ENCODE measurements around the gene UBE2H.
A peak's percentile ranks its signal among the peaks of the same experiment; 100 is the strongest.
"Not testable (repeated sequence)": the region's sequence is repeated elsewhere in the genome, so short reads cannot be mapped to it uniquely, and the experiment has no call there.

The UBE2H gene

GRCh38 chr7:129908181-129908580 is 44.6 kb downstream of the UBE2H start:
- peak; percentile 37 for DNase-seq (ENCODE audit: low read depth)

DNA sequence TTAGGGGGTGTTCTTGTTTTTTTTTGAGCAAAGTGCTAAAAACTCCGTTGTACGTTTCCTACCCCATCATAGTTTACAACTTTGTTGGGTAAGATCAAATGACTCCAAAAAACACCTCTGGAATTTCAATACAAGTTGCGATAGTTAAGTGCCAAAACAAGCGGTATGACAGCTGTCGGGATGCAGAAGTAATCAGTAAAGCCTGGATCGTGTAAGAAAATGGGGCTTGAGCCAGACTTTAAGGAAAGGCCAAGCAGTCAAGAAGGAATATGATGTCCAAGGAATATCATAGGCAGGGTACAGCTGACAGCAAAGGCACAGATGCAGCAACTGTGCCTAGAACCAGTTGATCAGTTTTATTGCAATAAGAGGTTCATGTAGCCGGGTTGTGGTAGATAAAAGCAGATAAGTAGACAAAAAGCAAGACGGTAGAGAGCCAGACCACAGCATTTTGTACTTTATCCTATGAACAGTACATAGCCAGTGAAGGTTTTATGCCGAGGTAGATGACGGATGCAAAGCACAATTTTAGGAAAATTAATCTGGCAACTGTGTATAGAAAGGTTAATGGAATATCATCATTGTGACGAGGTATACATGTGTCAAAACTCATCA is 45.5 kb downstream of the UBE2H start:
- DNase-seq (ENCODE audit: low read depth), result no peak

- no peak for DNase-seq (ENCODE audit: low read depth)
Observed at GRCh38 chr7:129906700-129907099, 46.1 kb downstream of the UBE2H start.

DNA sequence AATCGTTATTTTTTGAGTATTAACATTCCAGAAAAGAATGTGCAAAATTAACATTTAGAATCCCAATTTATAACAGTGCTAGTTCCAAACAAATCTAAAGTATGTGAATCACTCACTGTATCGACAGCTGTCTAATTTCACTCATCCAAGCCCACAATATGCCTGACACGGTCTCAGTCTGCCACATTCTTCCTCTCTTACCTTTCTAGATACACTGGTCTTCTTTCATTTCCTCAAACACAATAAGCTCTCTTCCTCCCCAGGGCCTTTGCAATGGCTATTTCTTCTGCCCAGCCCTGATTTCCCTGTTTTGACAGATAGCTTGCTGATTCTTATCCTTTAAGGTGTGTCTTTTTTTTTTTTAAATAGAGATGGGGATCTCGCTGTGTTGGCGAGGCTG is 48.8 kb downstream of the UBE2H start:
- DNase-seq (ENCODE audit: low read depth), result no peak

GRCh38 chr7:129902788-129903422 is 49.9 kb downstream of the UBE2H start:
- DNase-seq (ENCODE audit: low read depth), result no peak

DNA sequence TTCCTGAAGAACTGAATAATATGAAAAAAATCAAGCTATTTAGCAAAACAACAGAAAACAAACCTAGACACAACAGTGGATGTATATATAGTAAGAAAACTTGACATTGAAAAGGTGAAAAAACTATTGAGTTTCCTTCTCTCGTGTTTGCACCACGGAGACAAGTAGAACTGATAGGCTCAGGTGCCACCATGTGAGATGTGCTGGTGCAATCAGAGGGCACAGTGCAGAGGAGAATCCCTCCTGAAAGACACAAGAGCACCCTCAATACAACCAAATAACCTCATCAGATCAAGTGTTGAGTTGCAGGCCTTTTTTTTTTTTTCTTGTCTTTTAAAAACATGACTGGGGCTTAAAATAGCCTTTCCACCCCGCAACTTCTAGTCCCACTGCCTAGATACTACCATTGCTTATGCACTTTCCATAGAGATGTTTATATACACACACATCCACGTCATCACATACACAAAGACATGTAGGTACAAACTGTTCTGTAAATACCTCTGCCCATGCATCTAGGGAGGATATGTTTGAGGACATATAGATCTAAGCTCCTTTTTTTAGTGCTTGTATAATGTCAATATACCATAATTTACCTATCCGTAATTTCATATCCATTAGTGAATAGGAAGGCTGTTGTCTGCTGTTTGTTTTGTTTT is 54.1 kb downstream of the UBE2H start:
- DNase-seq (ENCODE audit: low read depth), result no peak

- no peak for DNase-seq (ENCODE audit: low read depth)
Observed at GRCh38 chr7:129898007-129898406, 54.8 kb downstream of the UBE2H start.

DNA sequence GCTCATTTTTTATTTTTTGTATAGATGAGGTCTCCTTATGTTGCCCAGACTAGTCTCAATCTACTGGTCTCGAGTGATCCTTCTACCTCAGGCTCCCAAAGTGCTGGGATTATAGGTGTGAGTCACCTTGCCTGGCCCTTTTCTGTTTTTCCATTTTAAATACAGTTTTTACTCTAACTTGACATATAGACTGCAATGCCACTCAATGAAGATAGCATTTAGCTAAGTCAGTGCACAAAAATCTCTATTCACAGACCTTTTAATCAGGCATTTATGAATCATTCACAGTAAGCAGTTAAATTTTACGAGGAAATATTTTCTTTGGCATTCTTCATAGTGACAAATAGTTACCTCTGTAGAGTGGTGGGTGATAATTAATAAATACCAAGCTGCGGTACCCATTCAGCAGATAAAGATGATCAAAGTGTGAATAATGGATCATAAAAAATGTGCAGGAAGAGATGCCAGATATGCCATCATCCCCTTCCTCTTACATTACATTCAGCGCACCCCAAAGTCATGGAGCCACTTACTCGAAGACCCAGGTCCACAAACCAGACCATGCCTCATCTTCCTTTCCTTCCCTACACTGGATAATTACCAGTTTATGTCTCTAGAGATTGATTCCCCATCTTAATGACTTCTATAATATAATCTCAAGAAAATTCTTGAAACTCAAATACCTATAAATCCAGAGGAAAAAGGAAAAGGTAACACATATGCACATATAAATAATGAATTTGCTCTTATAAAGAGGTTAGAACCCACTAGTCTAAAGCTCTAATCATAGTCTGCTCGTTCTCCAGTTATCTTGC is 56.0 kb downstream of the UBE2H start:
- DNase-seq (ENCODE audit: low read depth), result no peak

DNA sequence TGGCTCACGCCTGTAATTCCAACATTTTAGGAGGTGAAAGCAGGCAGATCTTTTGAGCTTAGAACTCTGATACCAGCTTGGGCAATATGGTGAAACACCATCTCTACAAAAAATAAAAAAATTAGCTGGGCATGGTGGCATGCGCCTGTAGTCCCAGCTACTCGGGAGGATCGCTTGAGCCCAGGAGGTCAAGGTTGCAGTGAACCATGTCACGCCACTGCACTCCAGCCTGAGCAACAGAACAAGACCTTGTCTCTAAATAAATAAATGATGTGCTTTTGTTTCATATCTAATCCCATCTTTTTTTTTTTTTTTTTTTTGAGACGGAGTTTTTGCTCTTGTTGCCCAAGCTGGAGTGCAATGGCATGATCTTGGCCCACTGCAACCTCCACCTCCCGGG is 58.6 kb downstream of the UBE2H start:
- not testable (repeated sequence) for DNase-seq (ENCODE audit: low read depth)

GRCh38 chr7:129890090-129890489 is 62.7 kb downstream of the UBE2H start:
- no peak for DNase-seq (ENCODE audit: low read depth)

DNA sequence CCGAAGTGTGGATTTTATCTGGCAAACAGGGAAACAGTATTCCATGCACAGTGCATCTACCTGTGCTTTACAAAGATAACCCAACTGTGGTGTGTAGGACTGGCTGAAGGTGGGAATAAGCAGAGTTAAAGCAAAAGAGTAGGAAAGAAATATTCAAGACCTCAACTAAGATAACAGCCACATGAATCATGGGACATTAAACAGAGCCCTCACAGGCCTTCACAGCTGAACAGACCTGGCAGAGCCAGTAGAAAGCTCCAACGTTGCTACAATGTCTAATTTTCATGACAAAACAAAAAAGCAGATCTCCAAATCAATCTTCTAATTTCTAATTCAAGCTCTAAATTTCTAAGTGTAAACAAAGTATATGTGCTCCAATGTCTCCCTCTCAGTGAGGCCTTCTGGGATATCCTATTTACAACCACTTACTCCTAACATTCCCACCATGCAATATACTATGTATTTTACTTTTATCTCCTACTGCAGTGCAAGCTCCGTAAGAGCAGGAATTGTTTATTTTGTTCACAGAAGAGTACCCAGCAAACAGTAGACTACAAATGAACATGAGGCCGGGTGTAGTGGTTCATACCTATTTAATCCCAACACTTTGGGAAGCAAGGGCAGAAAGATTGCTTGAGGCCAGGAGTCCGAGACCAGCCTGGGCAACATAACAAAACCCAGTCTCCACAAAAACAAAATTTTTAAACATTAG is 63.5 kb downstream of the UBE2H start:
- no peak for DNase-seq (ENCODE audit: low read depth)

- no peak for DNase-seq (ENCODE audit: low read depth)
Observed at GRCh38 chr7:129887865-129888264, 64.9 kb downstream of the UBE2H start.

GRCh38 chr7:129886818-129887186 is 66.0 kb downstream of the UBE2H start:
- DNase-seq (ENCODE audit: low read depth), result no peak

GRCh38 chr7:129886167-129886817 is 66.5 kb downstream of the UBE2H start:
- no peak for DNase-seq (ENCODE audit: low read depth)

DNA sequence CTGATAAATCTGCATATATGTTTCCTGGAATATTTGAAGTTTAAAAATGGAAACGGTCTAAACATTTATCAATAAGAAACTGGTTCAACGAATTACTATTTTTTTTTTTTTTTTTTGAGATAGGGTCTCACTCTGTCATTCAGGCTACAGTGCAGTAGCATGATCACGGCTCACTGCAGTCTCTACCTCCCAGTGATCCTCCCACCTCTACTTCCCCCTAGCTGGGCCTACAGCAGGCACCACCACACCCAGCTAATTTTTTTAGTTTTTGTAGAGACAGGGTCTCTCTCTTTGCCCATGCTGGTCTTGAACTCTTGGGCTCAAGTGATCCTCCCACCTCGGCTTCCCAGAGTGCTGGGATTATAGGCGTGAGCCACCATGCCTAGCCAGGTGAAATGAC is 68.3 kb downstream of the UBE2H start:
- DNase-seq (ENCODE audit: low read depth), result no peak

- no peak for DNase-seq (ENCODE audit: low read depth)
Observed at GRCh38 chr7:129883151-129883550, 69.6 kb downstream of the UBE2H start.

DNA sequence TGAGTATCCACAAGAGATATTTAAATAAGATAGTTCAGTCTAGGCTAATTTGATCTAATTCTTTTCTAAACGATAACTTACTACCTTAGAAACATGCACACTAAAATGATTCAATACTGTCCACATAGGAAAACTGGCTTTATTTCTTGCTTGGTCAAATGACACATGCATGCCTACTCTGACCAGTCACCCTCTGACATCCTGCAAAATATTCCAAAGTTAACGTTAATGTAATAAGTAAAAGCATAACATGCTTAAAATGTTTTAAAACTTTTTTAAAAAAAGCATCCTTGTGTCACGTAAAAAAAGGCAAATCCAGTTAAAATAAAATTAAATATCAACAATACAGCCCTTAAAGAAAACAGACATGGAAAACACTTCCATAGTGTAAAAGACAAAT is 70.2 kb downstream of the UBE2H start:
- DNase-seq (ENCODE audit: low read depth), result no peak

DNA sequence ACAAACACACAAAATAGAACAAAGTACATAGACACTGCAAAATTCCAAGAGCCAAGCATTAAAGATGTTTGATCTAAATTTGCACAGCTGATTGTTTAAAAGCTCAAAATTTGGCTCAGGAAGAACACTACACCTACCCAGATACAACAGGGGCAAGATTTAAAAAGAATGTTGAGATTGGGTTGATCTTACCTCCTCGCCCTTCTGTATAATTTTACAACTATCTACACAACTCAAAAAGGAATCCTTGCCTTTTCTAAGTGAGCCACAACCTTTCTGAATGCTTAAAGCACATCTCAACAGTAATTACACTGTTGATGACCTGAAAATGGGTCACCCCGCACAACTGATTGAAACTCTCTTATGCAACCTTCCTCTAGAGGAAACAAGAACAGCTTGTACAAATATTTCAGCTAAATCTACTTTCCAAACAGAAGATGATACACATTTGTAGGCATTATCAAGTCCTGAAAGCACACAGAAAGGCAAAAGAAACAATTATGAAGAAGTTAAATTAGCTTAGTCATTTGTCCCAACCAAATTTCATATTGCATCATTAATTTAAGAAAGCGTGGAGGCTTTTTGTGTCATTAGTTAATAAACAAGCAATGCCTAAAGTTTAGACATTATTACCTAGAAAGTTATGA is 75.5 kb downstream of the UBE2H start:
- no peak for DNase-seq (ENCODE audit: low read depth)

DNA sequence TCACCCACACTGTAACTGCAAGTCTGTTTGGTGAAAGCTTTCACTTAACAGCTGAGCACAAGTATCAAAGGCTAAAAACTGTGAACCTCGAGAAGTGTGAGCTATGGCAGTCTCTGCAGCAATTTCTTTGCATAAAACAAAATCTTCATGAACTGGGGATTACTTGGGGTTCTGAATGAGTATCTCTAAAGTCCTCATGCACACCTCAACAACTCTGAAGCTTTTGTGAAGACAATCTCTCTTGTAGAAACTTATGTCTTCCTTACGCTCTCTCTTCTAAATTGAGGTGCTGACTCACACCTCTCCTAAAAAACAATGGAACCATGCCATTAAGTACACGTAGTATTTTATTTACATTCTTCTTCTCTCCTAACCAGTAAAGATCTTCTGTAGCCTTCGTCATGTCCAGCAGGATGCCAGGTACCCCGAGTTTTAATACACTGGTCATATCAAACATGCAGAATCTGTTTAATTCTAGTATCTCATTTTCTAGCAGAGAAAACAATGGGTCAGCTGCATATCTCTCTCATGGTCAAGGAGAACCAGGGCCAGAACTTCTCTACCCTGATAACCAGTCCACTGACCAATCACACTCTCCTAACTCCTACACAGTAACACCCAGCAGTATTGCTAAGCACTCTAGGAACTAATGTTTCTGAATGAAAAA is 76.9 kb downstream of the UBE2H start:
- DNase-seq (ENCODE audit: low read depth), result peak; percentile 11

DNA sequence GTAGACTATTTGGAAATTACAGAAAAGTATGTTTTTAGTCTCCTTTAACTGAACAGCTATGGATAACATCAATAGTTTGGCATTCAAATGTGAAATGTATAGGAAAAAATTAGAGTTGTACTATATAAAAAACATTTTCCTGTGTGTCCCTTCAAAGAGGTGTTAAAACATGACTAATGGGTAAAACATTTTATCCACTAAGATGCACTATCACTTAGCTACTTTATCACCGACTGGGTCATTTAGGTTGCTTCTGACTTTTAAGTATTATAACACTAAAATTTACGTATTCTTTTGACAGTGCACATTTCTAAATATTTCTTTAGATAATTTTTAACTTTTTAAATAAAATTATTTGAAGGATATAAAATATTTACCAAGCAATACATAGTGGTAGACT is 77.6 kb downstream of the UBE2H start:
- no peak for DNase-seq (ENCODE audit: low read depth)

DNA sequence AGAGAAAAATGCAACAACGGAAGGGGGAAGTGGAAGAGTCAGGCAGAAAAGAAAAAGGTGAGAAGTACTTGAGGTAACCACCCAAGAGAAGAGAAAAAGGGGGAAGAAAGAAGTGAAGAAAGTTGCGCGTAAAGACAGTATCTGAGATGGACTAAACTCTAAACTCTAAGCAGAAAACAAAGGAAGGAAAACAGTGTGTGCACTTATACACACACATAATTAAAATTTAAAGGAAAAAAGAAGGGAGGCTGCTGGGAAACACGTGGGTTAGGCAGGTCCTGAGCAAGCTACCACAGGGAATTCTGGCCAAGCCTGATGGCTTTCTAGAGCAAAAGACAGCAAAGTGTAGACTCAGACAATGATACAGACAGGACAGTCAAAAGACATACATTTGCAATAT is 78.0 kb downstream of the UBE2H start:
- DNase-seq (ENCODE audit: low read depth), result no peak
